Stimulated activated CD4-positive, alpha-beta T cell treated with anti-CD3 and anti-CD28 coated beads, Interleukin-4, amount 100 ng/mL, for 24 hours (primary cell): ENCODE results near the gene KIF11.
"Not testable (repeated sequence)": the region's sequence is repeated elsewhere in the genome, so short reads cannot be mapped to it uniquely, and the experiment has no call there.

Experiments
- DNase-seq: peaks from one replicate; pipeline ENCODE4 v3.0.0-alpha.2; 2020

The KIF11 gene

DNA sequence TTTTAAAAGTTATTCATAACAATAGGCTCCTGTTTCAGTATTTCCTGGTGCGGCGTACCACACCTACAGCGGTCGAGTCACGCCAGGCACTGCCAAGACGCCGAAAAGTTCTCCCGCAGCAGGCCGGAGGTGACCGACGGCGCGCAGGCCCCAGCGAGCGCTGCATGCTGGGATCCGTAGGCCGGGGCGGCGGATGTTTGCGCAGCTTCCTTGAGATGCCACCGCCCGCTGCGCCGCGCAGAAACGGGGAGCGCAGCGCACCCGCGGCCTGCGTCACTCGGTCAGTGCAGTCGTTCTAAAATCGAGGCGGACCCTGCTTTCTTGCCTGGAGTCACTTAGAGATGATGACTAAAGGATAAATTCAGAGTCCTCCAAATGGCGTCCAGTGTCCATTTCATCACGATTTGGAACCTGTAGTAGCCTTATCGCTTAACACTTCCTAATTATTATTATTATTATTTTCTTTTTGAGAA, 1.3 kb upstream of the KIF11 start:
- peak; percentile 89 for DNase-seq

DNA sequence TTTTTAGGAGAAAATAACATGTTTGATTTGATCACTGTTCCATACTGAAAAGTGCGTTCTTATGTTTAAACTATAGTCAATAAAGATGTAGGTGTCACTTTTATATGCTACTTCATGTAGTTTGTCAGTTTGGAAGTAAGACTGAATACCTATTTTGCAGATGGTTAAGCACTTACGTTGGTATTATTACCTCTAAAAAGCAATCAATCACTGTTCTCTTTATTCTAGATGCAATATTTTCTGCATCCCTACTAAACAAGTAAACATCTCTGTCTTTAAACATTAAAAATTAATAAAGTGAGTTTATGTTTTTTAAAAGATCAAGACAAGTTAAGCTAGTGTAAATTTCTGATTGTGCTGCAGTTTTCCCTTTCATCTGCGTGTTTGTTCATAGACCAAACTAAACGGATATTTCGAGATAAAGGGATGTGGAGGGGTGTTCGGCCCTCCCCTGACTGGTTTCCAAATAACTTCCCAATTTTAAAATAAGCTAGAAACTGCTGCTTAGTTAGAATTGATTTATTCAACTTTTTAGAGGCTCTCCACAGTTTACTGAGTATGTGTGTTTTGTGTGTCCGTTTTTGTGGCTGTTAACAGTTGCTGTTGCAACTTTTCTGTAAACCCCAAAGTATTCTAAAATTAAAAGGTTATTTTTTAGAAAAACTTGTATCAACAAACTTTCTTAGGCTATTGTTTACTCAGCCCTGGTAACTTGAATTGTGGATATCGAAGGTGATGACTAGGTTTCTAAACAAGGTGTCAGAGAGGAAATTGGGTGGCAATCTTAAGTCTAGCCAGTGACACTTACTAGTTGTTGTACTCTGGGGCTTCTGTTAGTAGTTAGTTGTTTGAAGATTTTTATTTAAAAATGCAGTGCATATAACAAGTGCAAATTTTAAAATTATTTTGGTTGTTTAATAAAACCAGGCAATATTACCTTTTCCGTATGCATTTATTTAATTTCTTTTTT, 974 bp downstream of the KIF11 start:
- DNase-seq = no peak

DNA sequence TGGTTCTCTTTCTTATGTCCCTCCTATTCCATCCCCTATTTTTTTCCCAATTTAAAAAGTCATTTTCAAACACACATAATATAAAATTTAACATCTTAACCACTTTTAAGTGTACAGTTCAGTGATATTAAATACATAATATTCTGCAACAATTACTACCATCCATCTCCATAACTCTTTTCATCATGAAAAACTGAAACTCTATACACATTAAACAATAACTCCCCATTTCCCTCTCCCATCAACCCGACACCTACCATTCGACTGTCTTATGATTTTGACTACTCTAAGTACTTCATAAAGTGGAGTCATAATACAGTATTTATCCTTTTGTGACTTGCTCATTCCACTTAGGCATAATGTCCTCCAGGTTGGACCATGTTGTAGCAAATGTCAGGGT, 2.6 kb downstream of the KIF11 start:
- no peak for DNase-seq

DNA sequence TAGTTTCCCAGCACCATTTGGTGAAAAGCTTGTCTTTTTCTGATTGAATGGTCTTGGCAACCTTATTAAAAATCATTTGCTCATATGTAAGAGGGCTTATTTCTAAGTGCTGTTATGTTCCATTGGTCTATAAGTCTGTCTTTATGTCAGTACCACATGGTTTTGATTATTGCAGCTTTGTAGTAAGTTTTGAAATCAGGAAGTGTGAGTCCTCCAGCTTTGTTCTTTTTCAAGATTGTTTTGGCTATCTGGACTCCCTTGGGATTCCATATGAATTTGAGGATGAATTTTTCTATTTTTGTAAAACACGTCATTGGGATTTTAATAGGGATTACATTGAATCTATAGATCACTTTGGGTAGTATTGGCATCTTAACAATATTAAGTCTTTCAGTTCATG, 5.4 kb downstream of the KIF11 start:
- no peak for DNase-seq

DNA sequence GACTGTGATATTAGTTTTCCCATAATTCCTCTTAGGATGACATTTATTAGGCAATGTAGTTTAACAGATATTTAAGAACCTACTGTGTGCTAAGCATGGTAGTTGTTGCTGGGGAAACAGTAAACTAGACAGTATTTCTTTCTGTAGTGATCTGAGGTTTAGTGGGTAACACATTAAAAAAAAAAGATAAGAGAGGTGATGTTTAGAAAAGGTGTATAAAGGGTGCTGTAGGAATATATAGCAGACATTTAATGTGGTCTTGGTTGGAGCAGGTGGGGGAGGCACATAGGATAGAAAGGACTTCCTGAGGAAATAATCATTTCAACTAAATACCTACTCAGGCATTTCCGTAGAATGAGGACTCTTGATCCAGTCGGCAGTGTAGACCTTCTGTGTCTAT, 11.9 kb downstream of the KIF11 start:
- no peak for DNase-seq

DNA sequence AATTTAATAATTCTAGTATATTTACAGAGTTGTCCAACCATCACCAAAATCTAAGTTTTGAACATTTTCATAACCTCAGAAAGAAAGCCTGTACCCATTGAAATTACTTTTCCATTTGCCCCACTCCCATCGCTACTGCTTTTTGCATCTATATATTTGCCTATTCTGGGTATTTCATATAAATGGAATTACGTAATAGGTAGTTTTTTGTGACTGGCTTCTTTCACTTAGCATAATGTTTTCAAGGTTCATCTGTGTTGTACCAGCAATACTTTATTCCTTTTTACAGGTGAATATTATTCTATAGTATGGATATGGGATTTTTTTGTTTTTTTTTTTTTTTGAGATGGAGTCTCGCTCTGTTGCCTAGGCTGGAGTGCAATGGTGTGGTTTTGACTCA, 22.6 kb downstream of the KIF11 start:
- no peak for DNase-seq

DNA sequence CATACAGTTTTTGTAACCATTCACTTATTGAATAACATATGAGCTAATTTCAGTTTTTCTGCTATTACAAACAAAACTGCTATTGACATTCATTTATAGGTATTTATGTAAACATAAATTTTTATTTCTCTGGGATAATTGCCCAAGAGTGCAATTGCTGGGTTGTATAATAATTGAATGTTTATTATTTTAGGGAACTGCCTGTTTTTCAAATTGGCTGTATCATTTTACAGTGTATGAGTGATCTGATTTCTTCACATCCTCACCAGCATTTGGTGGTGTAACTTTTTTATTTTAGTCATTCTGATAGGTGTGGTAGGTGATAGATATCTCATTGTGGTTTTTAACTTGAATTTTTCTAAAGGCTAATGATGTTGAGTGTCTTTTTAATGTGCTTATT, 26.4 kb downstream of the KIF11 start:
- no peak for DNase-seq

DNA sequence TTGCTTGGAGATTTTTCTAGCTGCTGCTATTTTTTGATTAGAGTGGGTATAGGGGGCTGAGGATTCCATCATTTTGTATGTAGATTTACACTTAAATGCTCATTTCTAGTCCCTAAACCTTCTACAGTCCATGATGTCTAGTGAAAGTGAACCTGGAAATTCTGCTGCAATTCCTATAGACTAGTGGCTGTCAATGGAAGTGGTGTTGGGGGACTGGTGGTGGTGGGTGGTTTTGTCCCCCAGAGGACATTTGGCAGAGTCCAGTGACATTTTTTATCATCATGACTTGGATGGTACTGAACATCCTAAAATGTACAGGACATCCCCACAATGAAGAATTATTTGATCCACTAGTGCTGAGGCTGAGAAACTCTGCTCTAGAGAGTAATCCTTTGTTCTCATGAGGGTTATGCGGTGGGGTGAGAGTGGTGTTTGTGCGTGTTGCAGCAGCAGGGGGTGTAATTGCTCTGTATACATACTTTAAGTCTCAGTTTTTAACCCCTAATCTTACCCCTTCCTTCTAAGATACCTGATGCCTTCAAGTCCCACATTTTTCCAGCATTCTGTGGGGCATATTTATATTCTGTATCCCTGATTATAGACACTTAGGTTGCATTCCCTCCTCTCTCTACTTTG, 35.0 kb downstream of the KIF11 start:
- no peak for DNase-seq

DNA sequence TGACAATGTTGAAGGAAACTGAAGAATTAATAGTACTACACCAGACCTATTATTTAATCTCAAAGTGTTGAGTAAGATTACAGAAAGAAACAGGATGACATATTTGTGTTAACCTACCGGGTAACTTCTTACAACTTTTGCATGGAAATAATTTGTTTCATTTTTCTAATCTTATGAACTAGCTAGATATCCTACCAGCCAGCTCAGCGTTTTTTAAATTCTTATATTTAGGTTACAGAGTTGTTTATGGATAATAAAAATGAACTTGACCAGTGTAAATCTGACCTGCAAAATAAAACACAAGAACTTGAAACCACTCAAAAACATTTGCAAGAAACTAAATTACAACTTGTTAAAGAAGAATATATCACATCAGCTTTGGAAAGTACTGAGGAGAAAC, 37.0 kb downstream of the KIF11 start:
- no peak for DNase-seq

DNA sequence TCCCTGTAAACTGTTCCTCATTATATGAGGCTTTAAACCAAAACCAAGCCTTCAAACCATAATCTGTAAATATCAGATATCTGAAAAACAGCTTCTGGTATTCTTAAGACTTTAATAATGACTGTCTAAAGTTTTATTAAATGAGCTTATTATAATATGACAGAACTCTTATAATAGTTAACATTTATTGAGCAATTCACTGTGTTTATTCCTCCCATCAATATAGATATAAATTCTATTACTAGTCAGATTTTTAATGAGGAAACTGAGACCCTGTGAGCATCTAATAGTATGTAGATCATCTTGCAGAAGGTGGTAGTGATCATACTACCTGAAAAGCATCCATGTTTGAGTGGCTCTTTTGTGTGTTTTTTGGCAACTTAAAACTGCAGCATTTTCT, 45.1 kb downstream of the KIF11 start:
- DNase-seq = no peak

DNA sequence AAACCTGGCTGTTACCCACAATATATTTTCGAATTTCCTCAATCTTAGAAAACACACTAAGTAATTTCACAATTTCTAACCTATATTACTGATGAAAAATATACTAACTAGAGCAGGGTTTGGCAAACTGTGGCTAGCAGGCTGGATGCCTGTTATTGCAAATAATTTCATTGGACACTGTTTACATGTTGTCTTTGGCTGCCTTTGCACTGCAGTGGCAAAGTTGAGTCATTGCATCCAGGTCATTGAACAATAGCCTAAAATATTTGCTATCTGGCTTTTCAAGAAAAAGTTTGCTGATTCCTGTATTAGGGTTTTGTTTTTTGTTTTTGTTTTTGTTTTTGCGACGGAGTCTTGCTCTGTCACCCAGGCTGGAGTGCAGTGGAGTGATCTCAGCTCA, 47.2 kb downstream of the KIF11 start:
- DNase-seq = no peak

DNA sequence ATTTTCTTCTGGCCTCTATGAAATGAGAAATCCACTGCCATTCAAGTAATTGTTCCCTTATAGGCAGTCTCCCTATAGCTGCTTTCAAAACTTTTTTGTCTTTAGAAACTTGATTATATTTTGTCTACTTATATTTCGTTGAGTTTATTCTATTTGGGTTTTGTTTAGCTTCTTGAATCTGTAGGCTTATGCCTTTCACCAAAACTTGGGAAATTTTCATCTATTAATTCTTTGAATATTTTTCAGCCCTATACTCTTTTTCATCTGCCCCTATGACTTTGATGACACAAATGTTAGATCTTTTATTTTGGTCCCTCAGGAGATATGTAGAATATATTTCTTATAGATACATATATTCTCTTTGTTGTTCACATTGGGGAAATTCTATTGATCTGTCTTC, 48.6 kb downstream of the KIF11 start:
- DNase-seq = no peak

DNA sequence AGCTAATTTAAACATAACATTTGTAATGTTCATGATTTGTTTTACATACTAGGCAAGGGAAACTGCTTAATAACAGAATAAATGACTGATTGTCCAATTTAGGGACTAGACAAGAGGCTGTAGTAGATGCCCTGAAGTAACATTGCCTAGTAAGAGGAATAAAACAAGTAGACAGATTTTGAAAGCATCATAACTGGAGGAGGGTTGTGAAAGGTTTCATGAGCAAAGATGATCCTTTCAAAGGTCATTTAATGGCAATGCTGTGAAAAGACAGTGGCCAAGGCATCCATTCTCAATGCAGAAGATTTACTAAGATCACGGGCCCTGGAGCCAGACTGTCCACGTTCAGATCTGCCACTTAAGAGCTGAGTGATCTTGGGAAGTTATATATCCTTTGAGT, 52.0 kb downstream of the KIF11 start:
- no peak for DNase-seq

DNA sequence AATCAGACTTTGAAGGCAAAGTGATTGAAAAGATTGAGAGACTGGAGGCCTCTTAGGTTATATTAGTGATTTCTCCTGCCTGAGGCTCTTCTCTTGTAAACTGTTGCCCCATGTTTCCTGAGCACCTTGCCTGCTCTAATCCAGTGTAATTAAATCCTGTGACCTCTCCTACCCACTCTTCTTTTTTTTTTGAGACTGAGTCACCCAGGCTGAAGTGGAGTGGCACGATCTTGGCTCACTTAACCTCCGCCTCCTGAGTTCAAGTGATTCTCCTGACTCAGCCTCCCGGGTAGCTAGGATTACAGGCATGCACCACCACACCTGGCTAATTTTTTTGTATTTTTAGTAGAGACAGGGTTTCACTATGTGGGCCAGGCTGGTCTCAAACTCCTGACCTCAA, 57.9 kb downstream of the KIF11 start:
- not testable (repeated sequence) for DNase-seq

DNA sequence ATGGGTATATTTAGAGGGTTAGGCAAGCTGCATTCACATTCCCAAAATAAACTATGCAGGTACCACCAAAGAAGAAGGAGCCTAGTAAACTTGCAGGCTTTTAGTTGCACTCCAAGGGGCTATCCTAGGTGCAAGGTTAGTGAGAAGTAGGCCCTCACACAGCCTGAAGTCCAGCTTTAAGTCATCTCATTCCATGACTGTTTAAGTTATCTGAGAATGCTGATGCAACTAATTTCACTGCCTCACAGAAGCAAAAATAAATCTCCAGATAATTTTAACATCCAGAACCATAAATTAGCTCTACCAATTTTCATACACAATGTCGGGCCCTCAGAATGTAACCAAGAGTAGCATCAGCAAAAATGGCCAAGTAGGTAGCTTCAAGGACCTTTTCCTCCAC, 62.5 kb downstream of the KIF11 start:
- no peak for DNase-seq

DNA sequence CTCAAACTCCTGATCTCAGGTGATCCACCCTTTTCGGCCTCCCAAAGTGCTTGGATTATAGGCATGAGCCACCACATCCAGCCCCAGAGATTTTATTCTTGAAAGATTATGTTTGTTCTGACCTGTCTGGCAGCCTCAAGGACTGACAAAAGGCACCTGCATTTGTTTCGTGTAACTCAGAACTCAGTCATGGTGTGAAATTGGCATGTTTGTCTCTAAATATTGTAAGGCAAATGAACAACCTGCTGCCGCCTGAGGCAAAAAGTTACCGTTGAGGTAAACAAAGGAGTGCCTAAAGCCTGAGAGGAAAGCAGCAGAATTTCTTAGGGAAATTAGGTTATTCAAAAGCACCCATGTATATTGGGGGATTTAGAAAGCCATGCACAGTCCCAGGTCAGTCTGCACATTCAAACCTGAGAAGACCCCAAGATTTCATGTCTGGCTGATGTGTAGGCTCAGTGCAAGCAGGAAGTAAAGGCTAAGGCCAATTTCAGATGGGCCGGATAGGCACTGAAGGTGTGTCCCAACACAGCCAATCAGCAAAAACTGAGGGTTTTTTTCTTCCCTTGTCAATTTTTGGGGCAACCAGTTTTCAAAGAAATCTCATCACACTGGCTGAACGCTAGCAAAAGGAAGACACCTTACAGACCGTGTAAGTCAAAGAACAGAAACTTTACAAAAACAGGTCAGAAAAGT, 63.5 kb downstream of the KIF11 start:
- no peak for DNase-seq

DNA sequence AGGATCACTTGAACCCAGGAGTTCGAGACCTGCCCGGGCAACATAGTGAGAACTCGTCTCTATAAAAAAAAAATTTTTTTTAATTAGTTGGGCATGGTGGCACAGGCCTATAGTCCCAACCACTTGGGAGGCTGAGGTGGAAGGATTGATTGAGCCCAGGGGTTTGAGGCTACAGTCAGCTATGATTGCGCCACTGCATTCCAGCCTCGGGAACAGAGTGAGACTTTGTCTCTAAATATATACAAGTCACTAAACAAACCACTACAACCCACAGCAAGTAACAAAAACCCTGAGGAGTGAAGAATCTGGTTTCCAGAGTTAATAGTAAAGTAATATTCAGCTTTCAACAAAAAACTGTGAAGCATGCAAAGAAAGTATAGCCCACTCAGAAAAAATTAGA, 64.1 kb downstream of the KIF11 start:
- no peak for DNase-seq

DNA sequence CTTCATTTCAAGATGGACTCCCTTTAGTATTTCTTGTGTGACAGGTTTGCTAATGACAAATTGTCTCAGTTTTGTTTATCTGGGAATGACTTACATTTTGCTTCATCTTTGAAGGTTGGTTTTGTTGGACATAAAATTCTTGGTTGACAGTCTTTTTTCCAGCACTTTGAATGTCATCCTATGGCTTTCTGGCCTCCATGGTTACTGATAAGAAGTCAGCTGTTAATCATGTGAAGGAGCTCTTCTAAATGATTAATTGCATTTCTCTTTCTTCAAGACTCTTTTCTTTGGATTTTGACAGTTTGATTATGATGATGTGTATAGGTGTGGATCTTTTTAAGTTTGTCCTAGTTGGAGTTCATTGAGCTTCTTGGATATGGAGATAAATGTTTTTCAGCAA, 69.9 kb downstream of the KIF11 start:
- DNase-seq = no peak

DNA sequence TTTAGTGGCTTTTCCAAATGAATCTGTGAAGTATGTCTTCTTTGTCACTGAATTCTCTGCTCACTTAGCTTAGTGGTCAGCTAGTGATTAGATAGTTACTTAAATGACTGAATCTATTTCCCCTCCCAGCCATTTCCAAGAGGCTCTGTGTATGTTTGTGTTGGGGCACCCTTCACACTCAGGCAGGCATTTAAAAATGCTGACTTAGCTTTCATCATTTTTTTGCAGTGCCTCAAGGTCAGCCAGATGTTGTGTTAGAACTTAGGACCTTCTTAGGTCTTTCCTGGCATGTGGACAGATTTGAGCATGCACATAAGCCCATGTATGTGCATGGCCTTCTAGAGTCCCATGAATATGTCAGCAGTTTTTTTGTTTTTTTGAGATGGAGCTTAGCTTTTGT, 71.4 kb downstream of the KIF11 start:
- DNase-seq = no peak

DNA sequence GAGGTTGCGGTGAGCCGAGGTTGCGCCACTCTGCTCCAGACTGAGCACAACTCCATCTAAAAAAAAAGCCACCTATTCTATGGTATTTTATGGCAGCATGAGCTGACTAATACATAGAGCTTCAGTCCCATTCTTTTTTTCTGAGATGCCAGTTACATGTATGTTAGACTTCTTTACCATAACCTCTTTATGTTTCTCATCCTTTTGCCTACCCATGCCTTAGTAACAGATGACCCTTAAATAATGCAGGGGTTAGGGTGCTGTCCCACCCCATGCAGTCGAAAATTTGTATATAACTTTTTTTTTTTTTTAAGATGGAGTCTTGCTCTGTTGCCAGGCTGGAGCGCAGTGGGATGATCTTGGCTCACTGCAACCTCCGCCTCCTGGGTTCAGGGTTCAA, 74.1 kb downstream of the KIF11 start:
- DNase-seq = no peak

DNA sequence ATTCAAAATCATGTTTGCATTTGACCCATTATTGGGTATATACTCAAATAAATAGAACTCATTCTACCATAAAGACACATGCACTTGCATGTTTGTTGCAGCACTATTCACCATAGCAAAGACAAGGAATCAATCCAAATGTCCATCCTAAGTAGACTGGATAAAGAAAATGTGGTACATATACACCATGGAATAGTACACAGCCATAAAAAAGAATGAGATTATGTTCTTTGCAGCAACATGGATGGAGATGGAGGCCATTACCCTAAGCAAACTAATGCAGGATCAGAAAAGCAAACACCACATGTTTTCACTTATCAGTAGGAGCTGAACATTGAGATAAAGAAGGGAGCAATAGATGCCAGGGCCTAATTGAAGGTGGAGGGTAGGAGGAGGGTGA, 84.8 kb downstream of the KIF11 start:
- no peak for DNase-seq

DNA sequence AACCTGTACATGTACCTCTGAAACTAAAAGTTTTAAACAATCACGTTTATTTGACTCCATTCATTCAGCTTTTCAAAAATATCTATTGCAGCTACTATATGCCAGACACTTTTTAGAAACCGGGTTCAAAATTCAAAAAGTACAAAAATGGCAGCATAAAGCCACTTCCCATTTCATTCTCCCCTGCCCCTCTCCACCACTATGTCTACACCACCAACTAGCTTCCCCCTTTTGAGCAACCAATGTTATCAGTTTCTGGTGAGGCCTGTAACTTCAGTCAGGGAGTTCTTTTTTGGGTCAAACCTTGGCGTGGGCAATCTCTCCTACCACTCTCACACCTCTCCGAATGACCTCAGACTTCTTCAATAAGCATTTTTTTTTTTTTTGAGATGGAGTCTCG, 85.3 kb downstream of the KIF11 start:
- no peak for DNase-seq

DNA sequence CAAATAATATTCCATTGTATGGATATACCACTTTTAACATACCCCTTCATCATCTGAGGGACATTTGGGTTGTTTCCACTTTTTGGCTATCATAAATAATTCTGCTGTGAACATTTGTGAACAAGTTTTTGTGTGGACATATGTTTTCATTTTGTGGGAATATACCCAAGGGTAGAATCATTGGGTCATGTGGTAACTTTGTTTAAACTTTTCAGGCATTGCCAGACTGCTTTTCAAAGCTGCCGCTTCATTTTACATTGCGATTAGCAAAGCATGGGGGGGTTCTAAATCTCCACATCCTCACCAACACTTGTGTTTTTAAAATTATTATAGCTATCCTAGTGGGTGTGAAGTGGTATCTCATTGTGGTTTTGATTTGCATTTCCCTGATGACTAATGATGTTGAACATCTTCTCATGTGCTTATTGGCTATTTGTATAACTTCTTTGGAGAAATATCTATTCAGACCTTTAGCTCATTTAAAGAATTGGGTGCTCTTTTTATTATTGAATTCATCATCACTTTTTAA, 88.4 kb downstream of the KIF11 start:
- DNase-seq = no peak

DNA sequence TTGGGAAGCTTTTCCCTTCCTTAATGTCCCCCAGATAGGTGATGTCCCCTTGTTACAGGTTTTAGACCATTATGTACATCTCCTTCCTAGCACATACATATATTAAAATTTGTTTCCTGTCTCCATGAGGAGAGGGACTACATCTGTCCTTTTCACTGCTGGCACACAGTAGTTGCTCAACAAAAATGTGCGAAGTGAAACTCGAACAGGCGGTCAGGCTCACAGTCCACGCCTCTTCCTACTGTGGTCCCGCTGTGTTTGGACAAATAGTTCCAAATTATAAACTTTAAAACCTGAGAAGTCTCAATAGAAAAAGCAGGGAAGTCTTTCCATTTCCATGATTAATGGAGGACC, 95.6 kb downstream of the KIF11 start:
- no peak for DNase-seq
